Liver (tissue), 3 donors: Measurements from ENCODE around the gene APP.

Experiments
- FOXA1 ChIP-seq: IDR thresholded peaks from 2 replicates; pipeline ENCODE4 v1.6.1; 2016; ENCODE audit warnings: antibody characterized with exemption
- FOXA2 ChIP-seq: IDR thresholded peaks from 2 replicates; pipeline ENCODE4 v1.6.1; 2016; ENCODE audit warnings: antibody characterized with exemption
- GABPA ChIP-seq, 2 donors: IDR thresholded peaks in 1 of 2; conservative IDR thresholded peaks in 1 of 2; 2 replicates each; pipeline ENCODE4 v1.6.1; 2016; ENCODE audit warnings: antibody characterized with exemption in 2 of 2, mild to moderate bottlenecking in 1 of 2, moderate library complexity in 1 of 2
- HNF4G ChIP-seq: IDR thresholded peaks from 2 replicates; pipeline ENCODE4 v1.6.1; 2016; ENCODE audit warnings: antibody characterized with exemption
- JUND ChIP-seq, 2 donors: IDR thresholded peaks; 2 replicates each; pipeline ENCODE4 v1.6.1; 2016; ENCODE audit warnings: antibody characterized with exemption in 2 of 2
- NR2F2 ChIP-seq: IDR thresholded peaks from 2 replicates; pipeline ENCODE4 v1.6.1; 2016; ENCODE audit warnings: antibody characterized with exemption
- RAD21 ChIP-seq, 2 donors: IDR thresholded peaks; 2 replicates each; pipeline ENCODE4 v1.6.1; 2016; ENCODE audit warnings: antibody characterized with exemption in 2 of 2, mild to moderate bottlenecking in 2 of 2
- RXRA ChIP-seq, 2 donors: IDR thresholded peaks; 2 replicates each; pipeline ENCODE4 v1.6.1; 2017 to 2018; ENCODE audit warnings: antibody characterized with exemption in 2 of 2, mild to moderate bottlenecking in 1 of 2
- SP1 ChIP-seq: IDR thresholded peaks from 2 replicates; pipeline ENCODE4 v1.6.1; 2018; ENCODE audit warnings: antibody characterized with exemption, mild to moderate bottlenecking
- TAF1 ChIP-seq: conservative IDR thresholded peaks from 2 replicates; pipeline ENCODE4 v1.6.1; 2016; ENCODE audit warnings: antibody characterized with exemption, mild to moderate bottlenecking
- TF ChIP-seq, protein P1 (sequence below): fragments of 150-350 bp; IDR thresholded peaks from 2 replicates; pipeline ENCODE4 v1.5.1; 2017; ENCODE audit warnings: improper control_type of control experiment, low read depth, low read length; ENCODE audit not compliant: missing input control
- TF ChIP-seq, protein P2 (sequence below): IDR thresholded peaks from 2 replicates; pipeline ENCODE4 v1.6.1; 2016; ENCODE audit warnings: antibody characterized with exemption, mild to moderate bottlenecking
- TF ChIP-seq, protein P3 (sequence below): IDR thresholded peaks from 2 replicates; pipeline ENCODE4 v1.6.1; 2016; ENCODE audit warnings: antibody characterized with exemption
- TF ChIP-seq, protein P4 (sequence below): IDR thresholded peaks from 2 replicates; pipeline ENCODE4 v1.6.1; 2016; ENCODE audit warnings: antibody characterized with exemption
- donor health status: healthy.
- donor health status: healthy.

DNA sequence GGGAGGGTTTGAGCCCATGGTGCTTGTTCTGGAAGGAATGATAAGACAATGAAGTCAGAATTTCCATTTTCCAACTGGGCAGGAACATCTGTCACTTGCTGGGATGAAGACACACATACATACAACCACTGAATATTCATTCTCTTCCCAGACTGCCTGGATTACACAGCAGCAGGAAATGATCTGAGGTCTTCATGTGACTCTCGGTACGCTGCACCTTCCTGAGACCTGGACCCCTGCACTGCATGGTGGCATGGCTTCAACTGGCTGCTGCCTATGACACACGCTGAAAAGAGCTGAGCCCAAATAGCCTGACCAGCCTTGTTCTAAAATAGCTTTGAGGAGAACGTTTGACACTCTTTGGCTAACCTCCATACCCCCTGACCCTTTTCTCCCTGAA, 285.2 kb downstream of the APP start:
- TF ChIP-seq, protein P1, sequence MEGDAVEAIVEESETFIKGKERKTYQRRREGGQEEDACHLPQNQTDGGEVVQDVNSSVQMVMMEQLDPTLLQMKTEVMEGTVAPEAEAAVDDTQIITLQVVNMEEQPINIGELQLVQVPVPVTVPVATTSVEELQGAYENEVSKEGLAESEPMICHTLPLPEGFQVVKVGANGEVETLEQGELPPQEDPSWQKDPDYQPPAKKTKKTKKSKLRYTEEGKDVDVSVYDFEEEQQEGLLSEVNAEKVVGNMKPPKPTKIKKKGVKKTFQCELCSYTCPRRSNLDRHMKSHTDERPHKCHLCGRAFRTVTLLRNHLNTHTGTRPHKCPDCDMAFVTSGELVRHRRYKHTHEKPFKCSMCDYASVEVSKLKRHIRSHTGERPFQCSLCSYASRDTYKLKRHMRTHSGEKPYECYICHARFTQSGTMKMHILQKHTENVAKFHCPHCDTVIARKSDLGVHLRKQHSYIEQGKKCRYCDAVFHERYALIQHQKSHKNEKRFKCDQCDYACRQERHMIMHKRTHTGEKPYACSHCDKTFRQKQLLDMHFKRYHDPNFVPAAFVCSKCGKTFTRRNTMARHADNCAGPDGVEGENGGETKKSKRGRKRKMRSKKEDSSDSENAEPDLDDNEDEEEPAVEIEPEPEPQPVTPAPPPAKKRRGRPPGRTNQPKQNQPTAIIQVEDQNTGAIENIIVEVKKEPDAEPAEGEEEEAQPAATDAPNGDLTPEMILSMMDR, result no peak
- TF ChIP-seq, protein P2, sequence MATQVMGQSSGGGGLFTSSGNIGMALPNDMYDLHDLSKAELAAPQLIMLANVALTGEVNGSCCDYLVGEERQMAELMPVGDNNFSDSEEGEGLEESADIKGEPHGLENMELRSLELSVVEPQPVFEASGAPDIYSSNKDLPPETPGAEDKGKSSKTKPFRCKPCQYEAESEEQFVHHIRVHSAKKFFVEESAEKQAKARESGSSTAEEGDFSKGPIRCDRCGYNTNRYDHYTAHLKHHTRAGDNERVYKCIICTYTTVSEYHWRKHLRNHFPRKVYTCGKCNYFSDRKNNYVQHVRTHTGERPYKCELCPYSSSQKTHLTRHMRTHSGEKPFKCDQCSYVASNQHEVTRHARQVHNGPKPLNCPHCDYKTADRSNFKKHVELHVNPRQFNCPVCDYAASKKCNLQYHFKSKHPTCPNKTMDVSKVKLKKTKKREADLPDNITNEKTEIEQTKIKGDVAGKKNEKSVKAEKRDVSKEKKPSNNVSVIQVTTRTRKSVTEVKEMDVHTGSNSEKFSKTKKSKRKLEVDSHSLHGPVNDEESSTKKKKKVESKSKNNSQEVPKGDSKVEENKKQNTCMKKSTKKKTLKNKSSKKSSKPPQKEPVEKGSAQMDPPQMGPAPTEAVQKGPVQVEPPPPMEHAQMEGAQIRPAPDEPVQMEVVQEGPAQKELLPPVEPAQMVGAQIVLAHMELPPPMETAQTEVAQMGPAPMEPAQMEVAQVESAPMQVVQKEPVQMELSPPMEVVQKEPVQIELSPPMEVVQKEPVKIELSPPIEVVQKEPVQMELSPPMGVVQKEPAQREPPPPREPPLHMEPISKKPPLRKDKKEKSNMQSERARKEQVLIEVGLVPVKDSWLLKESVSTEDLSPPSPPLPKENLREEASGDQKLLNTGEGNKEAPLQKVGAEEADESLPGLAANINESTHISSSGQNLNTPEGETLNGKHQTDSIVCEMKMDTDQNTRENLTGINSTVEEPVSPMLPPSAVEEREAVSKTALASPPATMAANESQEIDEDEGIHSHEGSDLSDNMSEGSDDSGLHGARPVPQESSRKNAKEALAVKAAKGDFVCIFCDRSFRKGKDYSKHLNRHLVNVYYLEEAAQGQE, result no peak
- no peak for TF ChIP-seq RAD21 (IDR thresholded peaks at IDR 0.05)
- no peak for TF ChIP-seq SP1
- no peak for TF ChIP-seq GABPA (IDR thresholded peaks at IDR 0.05 in 1 of 2, conservative IDR thresholded peaks at IDR 0.05 in 1 of 2)
- TF ChIP-seq TAF1, result no peak
- TF ChIP-seq, protein P3, sequence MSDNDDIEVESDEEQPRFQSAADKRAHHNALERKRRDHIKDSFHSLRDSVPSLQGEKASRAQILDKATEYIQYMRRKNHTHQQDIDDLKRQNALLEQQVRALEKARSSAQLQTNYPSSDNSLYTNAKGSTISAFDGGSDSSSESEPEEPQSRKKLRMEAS, result no peak
- no peak for TF ChIP-seq FOXA1
- TF ChIP-seq RXRA (IDR thresholded peaks at IDR 0.05), result no peak
- TF ChIP-seq FOXA2, result no peak
- TF ChIP-seq JUND (IDR thresholded peaks at IDR 0.05), result no peak
- TF ChIP-seq, protein P4, sequence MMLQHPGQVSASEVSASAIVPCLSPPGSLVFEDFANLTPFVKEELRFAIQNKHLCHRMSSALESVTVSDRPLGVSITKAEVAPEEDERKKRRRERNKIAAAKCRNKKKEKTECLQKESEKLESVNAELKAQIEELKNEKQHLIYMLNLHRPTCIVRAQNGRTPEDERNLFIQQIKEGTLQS, result no peak
- TF ChIP-seq NR2F2, result peak; percentile 58
- no peak for TF ChIP-seq HNF4G
